Activated CD8-positive, alpha-beta memory T cell treated with anti-CD3 and anti-CD28 coated beads, Interleukin-2, amount 50 U/mL, for 24 hours (primary cell): ENCODE results near the gene ACY1.

Source experiments
- DNase-seq: peaks from one replicate; pipeline ENCODE4 v3.0.0-alpha.2; 2020; ENCODE audit errors: extremely low read depth

The ACY1 gene

DNA sequence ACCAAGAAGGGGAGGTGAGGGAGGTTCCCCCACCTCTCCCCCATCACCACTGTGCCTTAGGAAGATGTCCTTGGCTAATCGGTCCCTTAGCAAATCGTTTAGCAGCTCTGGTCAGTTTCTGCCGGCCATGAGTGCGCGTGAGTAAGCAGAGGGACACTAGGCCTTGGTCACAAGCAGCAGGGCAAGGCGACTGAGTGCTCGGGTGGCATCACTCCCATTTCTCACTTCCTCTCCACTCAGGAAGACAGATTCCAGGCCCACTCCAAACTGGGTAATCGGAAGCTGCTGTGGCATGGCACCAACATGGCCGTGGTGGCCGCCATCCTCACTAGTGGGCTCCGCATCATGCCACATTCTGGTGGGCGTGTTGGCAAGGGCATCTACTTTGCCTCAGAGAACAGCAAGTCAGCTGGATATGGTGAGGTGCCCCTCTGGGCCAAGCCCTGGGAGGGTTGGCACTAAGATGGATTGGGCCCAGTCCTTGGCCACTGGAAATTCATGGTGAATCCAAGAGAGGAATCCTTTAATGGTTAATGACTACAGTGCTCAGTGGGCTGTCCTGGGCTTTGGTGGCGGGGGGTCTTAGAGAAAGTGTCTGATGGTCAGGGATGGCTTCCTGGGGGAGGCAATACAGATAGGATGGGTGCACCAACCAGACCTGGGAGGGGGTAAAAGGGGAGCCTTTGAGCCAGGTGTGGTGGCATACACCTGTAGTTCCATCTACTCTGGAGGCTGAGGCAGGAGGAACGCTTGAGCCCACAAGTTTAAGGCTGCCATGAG, 37.2 kb upstream of the ACY1 start:
- DNase-seq = no peak

DNA sequence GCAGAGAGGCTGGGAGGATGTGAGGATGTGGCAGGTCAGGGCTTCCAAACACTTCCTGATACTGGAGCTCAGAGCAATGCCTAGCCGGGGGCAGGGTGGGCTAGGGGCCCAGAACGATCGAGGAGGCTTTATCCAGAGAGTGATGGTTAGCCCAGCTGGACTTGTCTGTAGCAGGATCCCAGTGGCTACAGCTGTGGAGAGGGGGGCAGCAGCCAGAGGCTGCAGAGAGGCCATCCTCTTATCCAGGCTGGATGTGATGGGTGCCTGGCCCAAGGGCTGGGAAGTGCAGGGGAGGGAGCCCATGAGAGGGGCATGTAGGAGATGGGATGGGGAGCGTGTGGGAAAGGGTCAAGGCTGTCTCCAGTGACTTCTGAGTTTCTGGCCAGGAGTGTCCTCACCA, 36.5 kb upstream of the ACY1 start:
- DNase-seq = no peak

DNA sequence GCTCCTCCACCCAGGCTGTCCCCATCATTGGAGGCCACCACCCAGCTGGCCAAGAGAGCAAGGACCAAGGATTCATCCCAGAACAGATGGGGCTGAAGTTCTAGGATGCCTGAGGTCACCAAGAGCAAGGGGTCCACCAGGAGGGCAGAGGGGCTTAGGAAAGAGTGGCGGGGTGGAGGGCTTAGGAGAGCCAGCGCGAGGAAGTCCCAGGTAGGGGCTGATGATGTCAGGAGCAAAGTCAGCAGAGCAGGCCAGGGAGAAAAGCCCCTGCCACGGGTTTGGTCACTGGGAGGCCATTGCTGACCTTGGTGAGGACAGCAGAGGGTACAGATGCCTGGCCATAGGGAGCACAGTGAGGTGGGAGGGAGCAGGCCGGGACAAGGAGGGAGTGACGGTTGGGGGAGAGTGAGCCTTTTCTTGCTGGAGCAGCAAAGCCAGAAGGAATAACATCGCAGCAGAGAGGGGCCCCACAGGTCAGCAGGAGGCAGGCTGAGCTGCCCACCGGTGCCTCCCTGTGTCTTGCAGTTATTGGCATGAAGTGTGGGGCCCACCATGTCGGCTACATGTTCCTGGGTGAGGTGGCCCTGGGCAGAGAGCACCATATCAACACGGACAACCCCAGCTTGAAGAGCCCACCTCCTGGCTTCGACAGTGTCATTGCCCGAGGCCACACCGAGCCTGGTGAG, 36.0 kb upstream of the ACY1 start:
- DNase-seq = no peak

DNA sequence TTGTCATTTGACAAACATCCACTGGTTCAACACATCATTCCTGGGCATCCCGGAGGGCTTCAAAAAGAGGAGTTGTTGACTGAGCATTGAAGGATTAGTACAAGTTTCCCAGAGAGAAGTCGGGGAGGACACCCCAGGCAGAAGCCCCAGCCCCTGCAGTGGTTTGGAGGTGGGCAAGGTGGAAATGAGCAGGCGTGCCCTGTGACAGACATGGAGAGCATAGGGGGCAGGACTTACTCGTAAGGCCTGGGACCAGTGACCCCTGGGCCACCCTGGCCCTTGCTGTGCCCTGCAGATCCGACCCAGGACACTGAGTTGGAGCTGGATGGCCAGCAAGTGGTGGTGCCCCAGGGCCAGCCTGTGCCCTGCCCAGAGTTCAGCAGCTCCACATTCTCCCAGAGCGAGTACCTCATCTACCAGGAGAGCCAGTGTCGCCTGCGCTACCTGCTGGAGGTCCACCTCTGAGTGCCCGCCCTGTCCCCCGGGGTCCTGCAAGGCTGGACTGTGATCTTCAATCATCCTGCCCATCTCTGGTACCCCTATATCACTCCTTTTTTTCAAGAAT, 35.2 kb upstream of the ACY1 start:
- no peak for DNase-seq

DNA sequence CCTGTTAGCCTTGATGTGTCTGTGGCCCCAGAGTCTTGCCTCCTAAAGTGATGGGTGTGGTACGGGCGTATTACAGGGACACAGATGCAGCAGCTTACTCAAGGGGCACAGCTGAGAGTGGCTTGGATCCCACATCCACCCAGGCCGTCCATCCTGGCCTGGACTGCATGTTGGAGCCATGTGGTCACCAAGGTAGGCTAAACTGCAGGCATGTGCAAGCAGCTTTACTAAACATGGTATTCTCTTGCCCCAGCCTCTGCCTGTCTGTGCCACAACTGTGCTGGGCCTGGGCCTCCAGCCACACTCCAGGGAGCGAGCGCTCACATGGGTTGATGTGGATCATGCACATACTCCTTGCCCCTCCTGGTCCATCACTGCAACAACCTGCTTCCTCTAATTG, 34.2 kb upstream of the ACY1 start:
- DNase-seq = no peak

DNA sequence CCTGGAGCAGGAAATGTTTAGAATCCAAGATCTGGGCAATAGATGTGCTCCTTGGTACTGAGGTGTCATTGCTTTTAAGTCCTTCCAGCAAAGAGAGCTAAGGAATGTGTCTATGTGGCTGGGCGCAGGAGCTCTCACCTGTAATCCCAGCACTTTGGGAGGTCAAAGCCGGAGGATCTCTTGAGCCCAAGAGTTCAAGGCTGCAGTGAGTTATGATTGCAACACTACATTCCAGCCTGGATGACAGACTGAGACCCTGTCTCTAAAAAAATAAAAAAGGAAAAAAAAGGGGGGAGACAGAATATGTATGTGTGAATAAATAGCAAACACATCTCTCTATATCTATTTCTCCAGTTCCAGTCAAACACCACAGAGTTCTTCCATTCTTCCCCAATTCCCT, 32.4 kb upstream of the ACY1 start:
- DNase-seq = no peak

DNA sequence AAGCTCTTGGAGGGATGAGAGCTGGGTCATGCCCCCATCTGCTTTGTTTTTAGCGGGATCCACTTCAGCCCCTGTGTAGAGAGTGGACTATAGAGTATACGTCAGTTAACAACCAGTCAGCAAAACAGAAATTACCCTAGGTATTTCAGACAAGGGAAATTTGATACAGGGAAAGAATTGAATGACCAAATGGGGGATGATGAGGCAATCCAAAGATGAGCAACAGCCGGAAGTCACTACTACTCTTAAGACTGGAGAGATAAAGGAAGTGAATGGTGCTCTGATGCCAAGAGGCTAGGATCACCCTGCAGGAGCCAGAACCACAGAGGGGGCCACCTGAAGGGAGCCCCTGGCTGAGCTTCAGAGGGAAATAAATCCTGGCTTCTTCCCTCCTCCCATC, 29.9 kb upstream of the ACY1 start:
- no peak for DNase-seq

DNA sequence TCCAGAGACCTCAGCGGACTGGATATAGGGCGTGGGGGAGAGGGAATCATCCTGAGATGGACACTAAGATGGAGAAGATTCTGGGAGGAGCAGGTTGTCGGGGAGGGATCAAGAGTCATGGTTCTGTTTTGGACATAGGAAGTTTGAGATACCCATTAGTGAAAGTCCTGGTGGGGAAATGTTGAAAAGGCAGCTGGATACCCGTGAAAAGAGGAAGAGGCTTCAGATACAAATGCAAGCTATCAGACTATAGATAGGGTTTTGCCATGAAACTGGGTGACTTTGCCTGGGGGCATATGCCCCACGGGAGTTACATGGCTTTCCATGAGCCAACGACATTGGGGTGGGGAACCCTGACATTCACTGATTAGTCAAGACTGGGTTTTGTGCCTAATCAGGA, 29.2 kb upstream of the ACY1 start:
- no peak for DNase-seq

DNA sequence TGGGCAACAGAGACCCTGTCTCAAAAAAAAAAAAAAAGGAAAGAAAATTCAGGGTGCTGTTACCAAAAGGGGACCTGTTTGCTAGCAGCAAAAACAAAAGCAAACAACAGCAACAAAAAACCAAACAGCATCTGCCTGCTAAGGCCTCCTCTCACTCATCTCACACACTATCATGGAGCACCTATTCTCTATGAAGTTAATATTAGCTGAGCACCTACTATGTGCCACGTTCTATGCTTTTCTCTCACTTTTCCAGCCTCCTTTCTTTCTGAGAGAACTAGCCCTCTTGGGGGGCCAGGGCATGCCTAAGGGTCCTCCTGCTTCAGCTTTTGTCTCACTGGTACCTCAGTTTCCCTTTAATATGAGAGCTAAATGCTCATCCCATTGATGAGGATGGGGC, 28.6 kb upstream of the ACY1 start:
- no peak for DNase-seq

DNA sequence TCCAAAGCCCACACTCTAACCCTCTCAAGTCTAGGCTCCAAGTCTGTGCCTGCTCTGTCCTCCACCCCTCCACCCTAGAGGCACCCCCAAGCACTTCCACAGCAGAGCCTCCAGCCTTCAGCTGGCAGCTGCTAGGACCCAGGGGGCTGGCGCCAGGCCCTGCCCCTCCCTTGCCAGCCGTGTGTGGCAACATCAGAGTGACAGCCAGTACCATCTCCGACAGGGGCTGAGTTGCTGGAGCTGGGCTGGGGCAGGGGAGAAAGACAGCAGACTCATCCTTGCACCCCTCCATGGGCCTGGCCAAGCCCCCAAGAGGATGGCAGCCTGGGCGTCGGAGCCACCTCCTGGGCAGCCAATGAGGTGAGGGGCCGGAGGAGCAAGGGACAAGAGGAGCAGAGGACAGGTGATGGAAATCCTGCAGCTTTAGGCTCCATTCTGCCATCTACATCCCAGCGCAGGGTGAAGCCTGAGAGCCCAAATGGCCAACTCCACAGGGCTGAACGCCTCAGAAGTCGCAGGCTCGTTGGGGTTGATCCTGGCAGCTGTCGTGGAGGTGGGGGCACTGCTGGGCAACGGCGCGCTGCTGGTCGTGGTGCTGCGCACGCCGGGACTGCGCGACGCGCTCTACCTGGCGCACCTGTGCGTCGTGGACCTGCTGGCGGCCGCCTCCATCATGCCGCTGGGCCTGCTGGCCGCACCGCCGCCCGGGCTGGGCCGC, 28.0 kb upstream of the ACY1 start, which contains the start of gene GPR62:
Gene GPR62, plus strand, starts transcription at position 207 of the 718 bp plus-strand sequence. Its CDS starts 272 bp downstream, at position 479.
- no peak for DNase-seq

DNA sequence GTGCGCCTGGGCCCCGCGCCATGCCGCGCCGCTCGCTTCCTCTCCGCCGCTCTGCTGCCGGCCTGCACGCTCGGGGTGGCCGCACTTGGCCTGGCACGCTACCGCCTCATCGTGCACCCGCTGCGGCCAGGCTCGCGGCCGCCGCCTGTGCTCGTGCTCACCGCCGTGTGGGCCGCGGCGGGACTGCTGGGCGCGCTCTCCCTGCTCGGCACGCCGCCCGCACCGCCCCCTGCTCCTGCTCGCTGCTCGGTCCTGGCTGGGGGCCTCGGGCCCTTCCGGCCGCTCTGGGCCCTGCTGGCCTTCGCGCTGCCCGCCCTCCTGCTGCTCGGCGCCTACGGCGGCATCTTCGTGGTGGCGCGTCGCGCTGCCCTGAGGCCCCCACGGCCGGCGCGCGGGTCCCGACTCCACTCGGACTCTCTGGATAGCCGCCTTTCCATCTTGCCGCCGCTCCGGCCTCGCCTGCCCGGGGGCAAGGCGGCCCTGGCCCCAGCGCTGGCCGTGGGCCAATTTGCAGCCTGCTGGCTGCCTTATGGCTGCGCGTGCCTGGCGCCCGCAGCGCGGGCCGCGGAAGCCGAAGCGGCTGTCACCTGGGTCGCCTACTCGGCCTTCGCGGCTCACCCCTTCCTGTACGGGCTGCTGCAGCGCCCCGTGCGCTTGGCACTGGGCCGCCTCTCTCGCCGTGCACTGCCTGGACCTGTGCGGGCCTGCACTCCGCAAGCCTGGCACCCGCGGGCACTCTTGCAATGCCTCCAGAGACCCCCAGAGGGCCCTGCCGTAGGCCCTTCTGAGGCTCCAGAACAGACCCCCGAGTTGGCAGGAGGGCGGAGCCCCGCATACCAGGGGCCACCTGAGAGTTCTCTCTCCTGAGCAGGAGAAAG, 27.2 kb upstream of the ACY1 start:
- no peak for DNase-seq

DNA sequence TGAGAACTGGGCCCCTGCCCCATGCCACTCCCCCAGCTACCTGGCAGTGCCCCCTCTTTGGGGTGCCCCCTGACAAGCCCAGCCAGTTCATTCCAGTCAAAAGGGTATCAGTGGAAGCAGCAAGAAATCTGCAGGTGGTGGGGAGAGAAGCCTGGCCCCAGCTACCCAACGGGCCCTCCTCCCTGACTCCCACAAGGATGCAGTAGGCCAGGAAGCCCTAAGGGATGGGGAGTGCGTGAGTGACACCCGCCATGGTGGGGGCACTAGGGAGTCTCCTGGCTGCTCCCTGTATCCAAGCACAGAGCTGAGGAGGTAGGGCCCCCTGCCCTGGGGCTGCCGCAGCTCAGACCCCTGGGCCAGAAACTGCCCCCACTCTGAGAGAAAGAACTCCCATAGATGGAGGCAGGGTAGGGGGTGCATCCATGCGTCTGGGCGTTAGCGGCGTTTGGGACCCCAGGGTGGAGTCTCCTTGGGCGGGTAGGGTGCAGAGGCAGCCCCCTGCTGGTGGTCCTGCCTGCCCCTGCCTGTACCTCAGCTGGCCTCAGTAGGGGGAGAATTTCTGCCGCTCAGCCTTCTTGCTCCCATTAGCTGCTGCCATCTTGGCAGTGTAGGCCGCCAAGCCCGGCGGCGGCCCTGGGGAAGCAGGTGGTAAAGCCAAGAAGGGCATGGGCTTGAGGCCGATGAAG, 25.7 kb upstream of the ACY1 start:
- no peak for DNase-seq

DNA sequence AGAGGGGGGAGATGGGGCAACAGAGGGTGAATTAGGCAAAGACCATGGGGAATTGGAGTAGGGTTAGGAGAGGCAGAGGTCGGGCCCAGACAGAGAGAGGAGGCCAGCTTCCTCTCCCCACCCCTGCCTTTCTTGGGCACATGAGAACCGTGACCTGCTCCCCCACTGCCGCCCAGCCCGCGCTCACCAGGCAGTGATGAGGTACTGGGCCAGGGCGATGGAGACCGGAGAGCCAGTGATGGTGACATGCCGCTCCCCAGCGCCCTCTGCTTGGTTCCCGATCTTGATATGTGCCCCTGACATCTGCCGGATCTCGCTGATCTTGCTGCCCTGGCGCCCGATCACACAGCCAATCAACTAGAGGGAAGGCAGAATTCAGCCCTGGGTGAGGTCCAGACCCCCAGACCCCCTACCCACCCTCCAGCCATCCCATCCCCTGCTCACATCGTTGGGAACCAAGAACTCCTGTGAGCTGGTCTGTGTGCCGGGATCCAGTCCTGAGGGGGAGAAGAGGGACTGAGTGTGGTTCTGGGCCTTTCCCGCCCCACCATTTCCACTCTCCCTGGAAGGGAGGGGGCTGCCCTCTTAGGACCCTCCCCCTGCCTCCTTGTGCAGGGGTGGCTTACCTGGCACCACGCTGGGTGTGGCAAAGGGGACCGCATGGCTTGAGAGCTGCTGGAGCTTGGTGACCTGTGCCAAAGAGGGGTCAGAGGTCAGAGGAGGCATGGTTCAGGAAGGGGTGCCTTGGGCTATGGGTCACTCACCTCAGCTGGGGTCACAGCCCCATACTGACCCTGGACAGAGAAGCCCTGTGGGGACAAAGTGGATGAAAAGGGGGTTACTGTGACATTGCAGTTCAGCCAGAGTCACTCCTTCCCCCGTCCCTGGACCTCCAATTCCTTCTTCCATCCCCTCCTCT, 24.5 kb upstream of the ACY1 start:
- no peak for DNase-seq

DNA sequence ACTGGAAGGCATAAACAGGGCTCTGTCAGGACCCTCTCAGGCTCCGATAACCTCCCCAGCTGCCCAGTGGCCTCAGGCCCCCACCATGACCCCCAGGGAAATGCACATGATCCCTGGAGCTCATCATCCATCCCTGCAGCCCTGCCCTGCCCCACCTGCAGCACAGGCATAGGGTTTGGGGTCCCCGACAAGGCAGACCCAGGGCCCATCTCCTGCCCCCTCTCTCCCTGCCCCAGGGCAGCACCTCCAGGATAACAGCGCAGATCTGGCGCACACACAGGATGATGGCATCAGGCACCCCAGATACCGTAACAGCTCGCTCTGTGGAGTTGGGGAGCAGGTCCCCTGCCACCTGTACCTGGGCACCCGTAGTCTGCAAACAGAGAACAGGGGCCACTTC, 23.7 kb upstream of the ACY1 start:
- DNase-seq = no peak

DNA sequence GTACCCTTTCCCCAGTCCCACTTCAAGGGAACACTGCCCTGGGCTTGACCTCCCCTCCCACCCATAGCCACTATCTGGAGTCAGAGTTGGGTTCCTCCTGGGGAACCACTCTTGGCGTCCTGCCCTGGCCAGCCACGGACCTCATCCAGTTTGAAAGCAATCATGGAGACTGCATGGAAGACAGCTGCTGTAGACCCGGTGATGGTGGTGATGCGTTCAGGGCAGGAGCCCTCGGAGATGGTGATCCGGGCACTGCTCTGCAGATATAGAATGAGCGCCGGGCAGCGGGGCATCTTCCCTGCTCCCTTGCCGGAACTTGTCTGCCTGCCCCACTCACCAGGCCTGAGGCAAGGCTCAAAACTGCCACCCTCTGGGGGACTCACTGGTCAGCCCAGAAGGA, 22.9 kb upstream of the ACY1 start:
- DNase-seq = no peak

DNA sequence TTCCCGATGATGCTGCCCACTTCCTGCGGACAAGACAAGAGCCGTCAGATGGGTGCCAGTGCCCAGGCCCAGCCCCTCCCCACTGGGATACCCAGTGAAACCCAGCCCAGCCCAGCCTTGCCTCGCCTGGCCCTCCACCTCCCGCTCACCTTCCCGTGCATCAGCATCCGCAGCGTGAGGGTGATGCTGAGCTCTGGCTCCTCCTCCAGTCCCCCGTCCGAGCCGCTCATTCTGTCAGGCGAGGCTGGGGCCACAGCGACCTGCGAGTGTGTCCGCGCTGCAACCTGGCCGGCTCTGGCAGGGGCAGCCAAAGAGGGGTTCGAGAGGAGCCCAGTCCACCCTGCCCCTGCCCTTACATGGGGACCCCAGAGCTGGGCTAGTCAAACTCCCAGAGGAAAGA, 22.3 kb upstream of the ACY1 start:
- DNase-seq = no peak

DNA sequence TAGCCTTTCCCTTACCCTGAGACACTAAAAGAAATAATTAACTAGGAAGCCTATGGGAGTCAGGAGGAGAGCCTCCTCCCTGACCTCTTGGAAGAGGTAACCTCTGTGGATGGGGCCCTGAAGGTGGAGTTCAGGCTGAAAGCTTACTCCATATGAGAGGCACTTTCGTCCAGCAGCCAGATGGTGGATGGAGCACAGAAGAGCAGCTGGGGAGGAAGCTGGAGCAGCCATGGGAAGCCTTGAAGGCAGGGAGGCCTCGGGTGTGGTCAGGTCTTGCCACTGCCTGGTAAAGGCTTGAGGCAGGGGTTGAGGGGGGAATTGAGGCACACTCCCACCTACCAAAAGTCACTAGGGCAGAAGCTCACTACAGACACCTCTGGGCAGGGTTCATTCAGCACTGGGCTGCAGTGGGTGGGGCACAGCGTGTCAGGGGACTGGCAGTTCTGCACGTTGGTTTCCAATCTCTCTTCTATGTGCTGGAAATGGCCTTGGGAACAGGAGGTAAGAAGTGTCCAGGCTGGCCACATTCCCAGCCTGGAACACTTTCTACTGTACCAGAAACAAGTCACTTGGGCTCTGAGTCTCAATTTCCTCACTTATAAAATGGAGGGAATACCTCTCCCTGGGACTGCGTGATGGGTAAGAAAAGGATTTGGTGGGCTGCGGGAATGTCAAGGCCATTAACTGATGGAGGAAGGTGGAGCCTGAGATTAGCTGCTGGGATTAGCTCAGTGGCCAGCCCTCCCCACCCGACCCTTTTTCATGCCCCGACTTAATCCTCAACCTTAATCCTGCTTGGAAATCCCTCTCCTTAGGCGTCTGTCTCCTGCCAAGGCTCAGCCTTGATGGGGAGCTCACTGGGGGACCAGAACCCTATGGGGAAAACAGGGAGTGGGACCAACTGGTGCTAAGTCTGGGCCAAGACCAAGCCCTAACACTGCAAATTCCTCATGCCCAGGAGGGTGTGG, 21.4 kb upstream of the ACY1 start:
- DNase-seq = no peak

DNA sequence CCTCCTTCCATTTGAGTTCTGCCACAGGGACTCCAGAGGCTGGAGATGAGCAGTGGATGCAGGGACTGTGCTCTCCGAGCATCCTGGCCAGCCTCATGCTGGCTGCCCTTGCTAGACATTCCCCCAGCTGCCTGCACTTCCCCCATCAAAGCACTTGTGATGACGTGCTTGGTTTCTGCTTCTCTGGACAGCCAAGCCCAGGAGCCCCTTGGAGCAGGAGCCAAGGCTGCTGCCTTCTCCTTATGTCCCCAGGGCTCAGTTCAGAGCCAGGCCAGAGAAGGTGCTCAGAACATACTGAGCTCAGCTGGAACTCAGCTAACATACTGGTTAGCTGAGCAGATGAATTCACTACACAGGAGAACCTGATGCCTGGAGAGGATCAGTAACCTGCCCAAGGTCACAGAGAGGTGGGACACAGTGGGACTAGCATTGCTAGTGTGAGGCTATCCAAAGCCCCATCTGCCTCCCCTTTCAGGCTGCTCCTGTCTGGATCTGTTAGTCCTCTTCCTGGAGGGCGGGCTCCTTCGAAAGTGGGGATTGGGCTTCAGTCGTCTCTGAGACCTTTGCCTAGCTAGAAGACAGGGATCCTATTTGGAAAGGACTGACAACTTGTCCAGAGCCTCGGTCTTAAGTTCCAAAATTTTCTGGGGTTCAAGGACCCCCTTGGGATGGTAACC, 20.3 kb upstream of the ACY1 start:
- DNase-seq = no peak
